Brain microvascular endothelial cell (primary cell): ENCODE results near the gene VIPR2.
"Not testable (repeated sequence)": the region's sequence is repeated elsewhere in the genome, so short reads cannot be mapped to it uniquely, and the experiment has no call there.

Source experiments
- DNase-seq: peaks from one replicate; pipeline ENCODE4 v3.0.0-alpha.2; 2020
- H3K27ac ChIP-seq: fragments of 250-450 bp; sonication (Bioruptor Pico); 2 replicates; pipeline ENCODE4 v1.5.1; 2020; ENCODE audit warnings: mild to moderate bottlenecking, moderate library complexity
- H3K27me3 ChIP-seq: fragments of 250-450 bp; sonication (Bioruptor Pico); replicated peaks from 2 replicates; pipeline ENCODE4 v1.5.1; 2020; ENCODE audit warnings: mild to moderate bottlenecking
- H3K36me3 ChIP-seq: fragments of 250-450 bp; sonication (Bioruptor Pico); replicated peaks from 2 replicates; pipeline ENCODE4 v1.5.1; 2020; ENCODE audit warnings: mild to moderate bottlenecking
- H3K4me3 ChIP-seq: 2 replicates; pipeline ENCODE4 v1.5.1; 2011; ENCODE audit warnings: low read depth, mild to moderate bottlenecking, control low read depth, low read length, moderate library complexity
- in situ Hi-C: cut with HindIII; loops from 2 replicates; pipeline ENCODE4 v1.10.0; 2017; ENCODE audit warnings: low sequenced_read_pairs, low pct_ligation_motif_present
- TF ChIP-seq, protein P1 (sequence below): IDR thresholded peaks from 2 replicates; pipeline ENCODE4 v1.5.1; 2011; ENCODE audit warnings: low read depth, mild to moderate bottlenecking, moderate library complexity, low read length, control low read depth, inconsistent platforms; ENCODE audit errors: missing control alignments

VIPR2 gene

DNA sequence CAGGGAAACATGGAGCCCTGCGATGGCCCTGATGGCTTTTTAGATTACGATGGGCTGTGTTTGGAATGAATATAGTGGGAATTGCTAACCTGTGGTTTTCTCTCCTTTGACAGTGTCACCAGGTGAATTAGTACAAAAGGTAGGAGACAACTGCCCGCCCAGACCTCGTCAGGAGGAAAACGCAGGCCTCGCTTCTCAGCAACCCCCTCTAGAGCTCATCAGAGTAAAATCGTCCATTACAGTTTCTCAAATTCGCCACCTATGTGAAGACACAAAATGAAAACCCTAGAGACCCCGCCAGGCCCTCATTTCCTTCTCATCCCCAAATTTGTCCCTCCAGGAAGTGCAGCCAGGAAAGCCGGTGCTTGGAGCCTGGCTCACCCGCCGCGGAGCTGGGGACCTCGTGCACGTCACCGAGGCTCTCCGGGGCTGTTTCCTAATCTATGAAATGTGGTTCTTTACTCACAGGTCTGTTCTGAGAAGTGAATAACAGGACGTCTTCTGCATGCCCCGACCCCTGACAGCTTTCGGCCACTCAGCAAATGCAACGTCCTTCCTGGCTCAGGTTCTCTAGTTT lies 143.7 kb downstream of the VIPR2 start:
- Histone ChIP-seq H3K27me3 (no peaks in the 10 kb centered on the region), H3K27ac (no peak overlapping the region), H3K4me3 (no peak overlapping the region), H3K36me3 (no peaks in the 10 kb centered on the region)
- DNase-seq, result no peak
- in situ Hi-C loops, result no loop called here
- TF ChIP-seq, protein P1, sequence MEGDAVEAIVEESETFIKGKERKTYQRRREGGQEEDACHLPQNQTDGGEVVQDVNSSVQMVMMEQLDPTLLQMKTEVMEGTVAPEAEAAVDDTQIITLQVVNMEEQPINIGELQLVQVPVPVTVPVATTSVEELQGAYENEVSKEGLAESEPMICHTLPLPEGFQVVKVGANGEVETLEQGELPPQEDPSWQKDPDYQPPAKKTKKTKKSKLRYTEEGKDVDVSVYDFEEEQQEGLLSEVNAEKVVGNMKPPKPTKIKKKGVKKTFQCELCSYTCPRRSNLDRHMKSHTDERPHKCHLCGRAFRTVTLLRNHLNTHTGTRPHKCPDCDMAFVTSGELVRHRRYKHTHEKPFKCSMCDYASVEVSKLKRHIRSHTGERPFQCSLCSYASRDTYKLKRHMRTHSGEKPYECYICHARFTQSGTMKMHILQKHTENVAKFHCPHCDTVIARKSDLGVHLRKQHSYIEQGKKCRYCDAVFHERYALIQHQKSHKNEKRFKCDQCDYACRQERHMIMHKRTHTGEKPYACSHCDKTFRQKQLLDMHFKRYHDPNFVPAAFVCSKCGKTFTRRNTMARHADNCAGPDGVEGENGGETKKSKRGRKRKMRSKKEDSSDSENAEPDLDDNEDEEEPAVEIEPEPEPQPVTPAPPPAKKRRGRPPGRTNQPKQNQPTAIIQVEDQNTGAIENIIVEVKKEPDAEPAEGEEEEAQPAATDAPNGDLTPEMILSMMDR, result no peak

DNA sequence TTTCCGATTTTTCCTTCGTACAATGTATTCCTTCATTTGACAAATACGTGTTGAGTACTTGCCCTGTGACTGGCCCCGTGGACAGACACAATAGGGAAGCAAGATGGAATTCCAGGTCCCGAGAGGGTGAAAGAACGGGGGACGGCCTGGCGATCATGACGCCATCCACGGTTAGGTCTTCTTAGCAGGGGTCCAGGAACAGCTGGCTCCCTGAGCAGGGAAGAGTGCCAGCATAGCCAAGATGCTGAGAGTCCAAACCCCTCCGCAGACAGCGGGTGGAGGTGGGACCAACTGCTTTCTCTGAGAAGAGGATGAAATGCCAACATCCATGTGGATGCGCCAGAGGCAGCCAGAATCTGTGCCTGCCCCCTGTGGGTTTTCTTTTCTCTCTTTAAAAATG lies 144.6 kb downstream of the VIPR2 start:
- no peak overlapping the region for H3K27ac ChIP-seq
- DNase-seq, result no peak
- H3K4me3 ChIP-seq, result no peak overlapping the region
- TF ChIP-seq, protein P1, result no peak
- in situ Hi-C loops, result no loop called here
- no peaks in the 10 kb centered on the region for H3K27me3 ChIP-seq
- H3K36me3 ChIP-seq, result no peaks in the 10 kb centered on the region

DNA sequence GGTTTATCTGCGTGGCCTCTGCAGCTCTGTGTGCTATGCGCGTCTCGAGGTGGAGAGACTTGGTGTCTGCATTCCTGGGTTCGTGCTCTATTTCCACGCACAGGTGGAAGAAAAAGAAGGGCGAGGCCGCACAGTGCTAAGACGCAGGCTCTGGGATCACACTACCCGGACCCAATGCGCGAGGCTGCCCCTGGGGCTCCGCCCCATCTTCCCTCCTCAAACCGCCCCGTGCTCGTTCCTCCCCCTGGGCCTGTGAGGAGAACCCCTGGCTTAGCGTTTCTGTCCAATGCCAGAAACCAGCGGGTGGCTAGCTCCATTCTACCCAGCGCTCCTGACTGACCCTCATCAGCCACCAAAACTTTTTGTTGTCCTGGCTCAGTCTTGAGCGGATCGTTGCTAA lies 145.2 kb downstream of the VIPR2 start:
- no peaks in the 10 kb centered on the region for H3K27me3 ChIP-seq
- H3K4me3 ChIP-seq, result no peak overlapping the region
- no peak overlapping the region for H3K27ac ChIP-seq
- no peak for DNase-seq
- in situ Hi-C loops, result no loop called here
- no peaks in the 10 kb centered on the region for H3K36me3 ChIP-seq
- TF ChIP-seq, protein P1, result no peak

DNA sequence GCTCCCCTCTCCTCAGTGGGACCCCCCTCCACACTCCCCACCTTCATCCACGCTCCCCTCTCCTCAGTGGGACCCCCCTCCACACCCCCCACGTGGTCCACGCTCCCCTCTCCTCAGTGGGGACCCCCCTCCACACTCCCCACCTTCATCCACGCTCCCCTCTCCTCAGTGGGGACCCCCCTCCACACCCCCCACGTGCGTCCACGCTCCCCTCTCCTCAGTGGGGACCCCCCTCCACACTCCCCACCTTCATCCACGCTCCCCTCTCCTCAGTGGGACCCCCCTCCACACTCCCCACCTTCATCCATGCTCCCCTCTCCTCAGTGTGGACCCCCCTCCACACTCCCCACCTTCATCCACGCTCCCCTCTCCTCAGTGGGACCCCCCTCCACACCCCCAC lies 146.4 kb downstream of the VIPR2 start:
- DNase-seq, H3K27me3 ChIP-seq, H3K27ac ChIP-seq, H3K4me3 ChIP-seq, in situ Hi-C loops, H3K36me3 ChIP-seq: not testable (repeated sequence)

DNA sequence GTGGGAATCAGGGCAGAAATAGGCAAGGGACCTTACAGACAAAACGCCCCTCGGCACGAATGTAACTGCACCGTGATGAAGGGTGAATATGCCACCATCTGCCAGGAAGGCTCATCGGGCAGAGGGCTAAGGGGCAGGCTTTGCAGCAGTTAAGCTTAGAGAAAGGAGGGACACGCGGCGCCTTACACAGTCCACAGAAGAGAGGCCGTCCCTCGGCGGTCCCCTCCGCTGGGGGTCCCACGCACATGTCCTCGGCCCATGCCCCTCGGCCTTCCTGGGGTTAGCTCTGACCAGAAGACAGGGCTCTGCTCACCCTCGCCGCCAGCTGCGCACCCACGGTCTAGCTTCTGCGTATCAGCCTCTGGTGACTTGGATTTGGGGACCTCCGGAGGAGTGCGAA lies 147.2 kb downstream of the VIPR2 start:
- DNase-seq, result no peak
- Histone ChIP-seq H3K4me3 (no peak overlapping the region), H3K36me3 (no peaks in the 10 kb centered on the region), H3K27ac (no peak overlapping the region), H3K27me3 (peaks cover 7% of the 10 kb centered on the region)
- in situ Hi-C loops, result no loop called here
- TF ChIP-seq, protein P1, result no peak

DNA sequence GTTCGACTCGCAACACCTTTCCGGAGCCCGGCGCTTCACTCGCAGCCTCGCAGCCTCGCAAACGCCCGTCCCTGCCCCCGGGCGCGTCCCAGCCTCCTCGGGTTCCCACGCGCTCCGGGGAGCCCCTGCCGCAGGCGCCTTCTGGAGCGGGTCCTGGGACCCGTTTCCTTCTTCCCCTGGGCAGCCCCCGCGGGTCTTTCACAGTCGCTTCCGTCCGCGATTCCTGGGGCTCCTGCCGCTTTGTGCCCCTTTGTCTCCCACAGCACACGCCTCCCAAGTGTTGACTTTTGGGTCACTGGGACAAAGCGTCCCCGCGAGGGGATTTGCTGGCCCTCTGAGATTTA lies 147.6 kb downstream of the VIPR2 start:
- Histone ChIP-seq H3K27me3 (peaks cover 9% of the 10 kb centered on the region), H3K36me3 (no peaks in the 10 kb centered on the region), H3K4me3 (no peak overlapping the region), H3K27ac (no peak overlapping the region)
- no peak for DNase-seq
- in situ Hi-C loops, result no loop called here
- TF ChIP-seq, protein P1, result no peak
